A549 (cell line): ENCODE data around the gene RNF10.

Experiments
- CTCF ChIP-seq: fragments of >200 bp; sonication (Bioruptor Twin); formaldehyde crosslinking; IDR thresholded peaks from 3 replicates; pipeline ENCODE4 v1.5.1; 2016
- HDAC2 ChIP-seq: fragments of 200-600 bp; sonication (generic); IDR thresholded peaks from 2 replicates; pipeline ENCODE4 v1.6.1; 2016
- MAFK ChIP-seq: fragments of 450-650 bp; IDR thresholded peaks from 2 replicates; pipeline ENCODE4 v1.6.1; 2014; ENCODE audit not compliant: partially characterized antibody
- POLR2A ChIP-seq: IDR thresholded peaks from 2 replicates; pipeline ENCODE4 v1.6.1; 2012; ENCODE audit warnings: mild to moderate bottlenecking, low read length
- RFX5 ChIP-seq: fragments of 450-650 bp; IDR thresholded peaks from 2 replicates; pipeline ENCODE4 v1.7.1; 2014; ENCODE audit warnings: antibody characterized with exemption, mild to moderate bottlenecking, moderate library complexity

- TF ChIP-seq MAFK = no peak
- TF ChIP-seq HDAC2 = no peak
- no peak for TF ChIP-seq POLR2A
- TF ChIP-seq CTCF = no peak
- TF ChIP-seq RFX5 = no peak
Measured at GRCh38 chr12:120515496-120515895, 18.7 kb upstream of the RNF10 start.
